Nephron progenitor cell (in vitro differentiated cells): ENCODE results near the gene GRIN2C.

Experiments
- DNase-seq: peaks from one replicate; pipeline ENCODE4 v3.0.0; 2021
- H3K27ac Mint-ChIP-seq: 2 replicates; pipeline ENCODE4 v1.8.0; 2021; ENCODE audit warnings: mild to moderate bottlenecking, moderate library complexity, mixed read lengths
- H3K27me3 Mint-ChIP-seq: 2 replicates; pipeline ENCODE4 v1.8.0; 2021; ENCODE audit warnings: mild to moderate bottlenecking, low read depth, mixed read lengths; ENCODE audit not compliant: poor library complexity
- H3K36me3 Mint-ChIP-seq: 2 replicates; pipeline ENCODE4 v1.8.0; 2021; ENCODE audit warnings: low read depth, mixed read lengths
- H3K4me1 Mint-ChIP-seq: 2 replicates; pipeline ENCODE4 v1.8.0; 2021; ENCODE audit warnings: mixed read lengths
- H3K4me3 Mint-ChIP-seq: 2 replicates; pipeline ENCODE4 v1.8.0; 2021; ENCODE audit warnings: mild to moderate bottlenecking, moderate library complexity, mixed read lengths
- H3K9me3 Mint-ChIP-seq: 2 replicates; pipeline ENCODE4 v1.8.0; 2021; ENCODE audit warnings: mild to moderate bottlenecking, moderate library complexity, mixed read lengths
- CTCF ChIP-seq: fragments of 200-600 bp; sonication (generic); IDR thresholded peaks from 2 replicates; pipeline ENCODE4 v1.5.0; 2021; ENCODE audit warnings: antibody characterized with exemption

GRIN2C gene

GRCh38 chr17:74825952-74826719 lies 33.5 kb downstream of the GRIN2C start:
- Mint-ChIP-seq H3K27ac (no peak overlapping the region), H3K36me3 (peaks cover 15% of the 10 kb centered on the region), H3K9me3 (no peaks in the 10 kb centered on the region), H3K4me3 (no peak overlapping the region), H3K27me3 (peaks cover 6% of the 10 kb centered on the region), H3K4me1 (peaks cover 70% of the 10 kb centered on the region)
- no peak for TF ChIP-seq CTCF
- DNase-seq: no peak

GRCh38 chr17:74824961-74825627 lies 34.6 kb downstream of the GRIN2C start:
- peaks cover 6% of the 10 kb centered on the region for H3K27me3 Mint-ChIP-seq
- no peak for TF ChIP-seq CTCF
- peaks cover 4% of the 10 kb centered on the region for H3K36me3 Mint-ChIP-seq
- H3K4me1 Mint-ChIP-seq: peaks cover 78% of the 10 kb centered on the region
- H3K4me3 Mint-ChIP-seq: no peak overlapping the region
- H3K9me3 Mint-ChIP-seq: no peaks in the 10 kb centered on the region
- no peak overlapping the region for H3K27ac Mint-ChIP-seq
- DNase-seq: no peak

GRCh38 chr17:74822939-74823367 lies 36.7 kb downstream of the GRIN2C start:
- DNase-seq: no peak
- Mint-ChIP-seq H3K4me1 (peaks cover 92% of the 10 kb centered on the region), H3K27me3 (peaks cover 4% of the 10 kb centered on the region), H3K4me3 (peak overlapping the region; percentile 40), H3K9me3 (no peaks in the 10 kb centered on the region), H3K27ac (no peak overlapping the region), H3K36me3 (no peaks in the 10 kb centered on the region)
- TF ChIP-seq CTCF: no peak

- TF ChIP-seq CTCF: no peak
- Mint-ChIP-seq H3K27ac (peak overlapping the region; percentile 48), H3K4me3 (no peak overlapping the region), H3K4me1 (peaks cover 92% of the 10 kb centered on the region), H3K27me3 (peaks cover 3% of the 10 kb centered on the region), H3K36me3 (no peaks in the 10 kb centered on the region), H3K9me3 (no peaks in the 10 kb centered on the region)
- DNase-seq: no peak
Observed at GRCh38 chr17:74822335-74822938, 37.2 kb downstream of the GRIN2C start.

- Mint-ChIP-seq H3K4me3 (peak overlapping the region; percentile 72), H3K27ac (no peak overlapping the region), H3K36me3 (no peaks in the 10 kb centered on the region), H3K9me3 (no peaks in the 10 kb centered on the region), H3K27me3 (no peaks in the 10 kb centered on the region), H3K4me1 (peaks cover 92% of the 10 kb centered on the region)
- no peak for DNase-seq
- no peak for TF ChIP-seq CTCF
Observed at GRCh38 chr17:74821655-74822334, 37.9 kb downstream of the GRIN2C start.
